OCI-M2 (cell line): ENCODE data around the gene ADGRA1.
"Not testable (repeated sequence)": the region's sequence is repeated elsewhere in the genome, so short reads cannot be mapped to it uniquely, and the experiment has no call there.

Source experiments
- DNase-seq: peaks from one replicate; lab custom pipeline; 2025; ENCODE audit not compliant: unreplicated experiment; lab: John Stamatoyannopoulos, UW

ADGRA1 gene

GRCh38 chr10:133126431-133127290 is 38.9 kb downstream of the ADGRA1 start:
- no peak for DNase-seq

GRCh38 chr10:133127291-133128125 is 39.8 kb downstream of the ADGRA1 start:
- no peak for DNase-seq

GRCh38 chr10:133128126-133129070 is 40.7 kb downstream of the ADGRA1 start:
- no peak for DNase-seq

- no peak for DNase-seq
Observed at GRCh38 chr10:133129071-133129858, 41.5 kb downstream of the ADGRA1 start.

- no peak for DNase-seq
Observed at GRCh38 chr10:133129859-133130495, 42.3 kb downstream of the ADGRA1 start.

GRCh38 chr10:133130602-133131001 is 42.9 kb downstream of the ADGRA1 start:
- no peak for DNase-seq

GRCh38 chr10:133131053-133131452 is 43.3 kb downstream of the ADGRA1 start:
- DNase-seq = no peak

GRCh38 chr10:133131734-133132472 is 44.2 kb downstream of the ADGRA1 start:
- no peak for DNase-seq

- DNase-seq = no peak
Observed at GRCh38 chr10:133132473-133133291, 45.0 kb downstream of the ADGRA1 start.

GRCh38 chr10:133133471-133134231 is 45.9 kb downstream of the ADGRA1 start:
- no peak for DNase-seq

GRCh38 chr10:133134411-133135115 is 46.8 kb downstream of the ADGRA1 start:
- no peak for DNase-seq

GRCh38 chr10:133135116-133135465 is 47.4 kb downstream of the ADGRA1 start:
- no peak for DNase-seq

GRCh38 chr10:133137486-133138145 is 49.9 kb downstream of the ADGRA1 start:
- not testable (repeated sequence) for DNase-seq

GRCh38 chr10:133139551-133140065 is 51.9 kb downstream of the ADGRA1 start:
- DNase-seq = no peak

GRCh38 chr10:133140417-133141143 is 52.9 kb downstream of the ADGRA1 start:
- DNase-seq = no peak
